Hindlimb muscle (tissue), 1 donor: ENCODE data around the gene SETBP1. TPM values are rescaled to one million over a fixed set of nuclear protein-coding genes. Genes with fewer than 3 reads are reported as not detected.

Experiments
- DNase-seq: peaks from one replicate; pipeline ENCODE4 v3.0.0-alpha.2; 2013
- polyA plus RNA-seq: library from polyadenylated mRNA; unstranded; fragments of 120-200 nt; gene quantifications from one replicate; pipeline ENCODE4 v1.2.1, GENCODE V29; 2013; ENCODE audit not compliant: insufficient read length

SETBP1 gene
- polyA plus RNA-seq, 1 donor = 19.5 TPM

DNA sequence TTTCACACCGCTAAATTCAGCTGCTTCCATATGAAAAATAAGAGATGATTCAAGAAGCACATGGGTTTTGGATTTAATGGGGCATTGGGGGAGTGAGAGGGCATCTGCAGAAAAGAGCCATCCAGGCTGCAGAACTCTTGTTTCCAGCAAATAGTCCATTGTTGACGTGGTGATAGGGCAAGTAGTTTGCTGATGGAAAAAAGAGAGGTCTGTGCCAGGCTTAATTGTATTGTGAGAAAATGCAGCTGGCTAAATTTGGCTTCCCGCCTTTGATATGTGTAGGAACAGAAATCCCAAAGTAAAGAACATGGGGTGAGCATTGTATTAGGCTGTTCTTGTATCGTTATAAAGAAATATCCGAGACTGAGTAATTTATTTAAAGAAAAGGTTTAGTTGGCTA, 199.5 kb downstream of the SETBP1 start:
- no peak for DNase-seq

DNA sequence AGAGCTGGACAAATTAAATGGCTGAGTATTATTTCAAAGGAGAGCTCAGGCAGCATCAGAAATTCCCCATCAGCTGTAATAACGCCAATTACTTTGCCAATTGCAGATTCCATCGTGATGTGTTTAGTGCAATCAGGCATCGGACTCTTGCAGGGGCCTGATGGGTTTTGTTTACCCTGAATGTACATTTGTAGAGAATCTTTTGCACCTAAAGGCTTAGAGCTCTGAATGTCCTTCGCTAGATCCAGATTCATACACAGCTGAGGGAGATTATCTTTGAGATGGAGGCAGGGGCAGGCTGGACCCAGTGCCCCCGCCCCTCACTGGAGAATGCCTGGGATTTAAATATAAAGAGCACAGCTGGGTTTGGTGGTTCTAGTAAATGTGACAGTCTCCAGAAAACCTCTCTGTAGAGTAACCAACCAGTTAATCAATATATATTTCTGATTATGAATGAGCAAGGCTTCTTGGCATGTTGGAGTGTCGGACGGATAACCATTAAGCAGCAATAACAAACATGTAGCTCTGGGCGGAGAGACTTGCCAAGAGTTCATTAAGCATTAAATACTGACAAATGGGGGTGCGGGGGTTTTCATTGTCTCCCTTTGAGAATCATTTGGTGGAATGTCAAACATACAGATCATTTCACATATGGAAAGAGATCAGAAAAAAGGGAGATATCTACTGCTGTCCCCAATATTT, 200.9 kb downstream of the SETBP1 start:
- no peak for DNase-seq

DNA sequence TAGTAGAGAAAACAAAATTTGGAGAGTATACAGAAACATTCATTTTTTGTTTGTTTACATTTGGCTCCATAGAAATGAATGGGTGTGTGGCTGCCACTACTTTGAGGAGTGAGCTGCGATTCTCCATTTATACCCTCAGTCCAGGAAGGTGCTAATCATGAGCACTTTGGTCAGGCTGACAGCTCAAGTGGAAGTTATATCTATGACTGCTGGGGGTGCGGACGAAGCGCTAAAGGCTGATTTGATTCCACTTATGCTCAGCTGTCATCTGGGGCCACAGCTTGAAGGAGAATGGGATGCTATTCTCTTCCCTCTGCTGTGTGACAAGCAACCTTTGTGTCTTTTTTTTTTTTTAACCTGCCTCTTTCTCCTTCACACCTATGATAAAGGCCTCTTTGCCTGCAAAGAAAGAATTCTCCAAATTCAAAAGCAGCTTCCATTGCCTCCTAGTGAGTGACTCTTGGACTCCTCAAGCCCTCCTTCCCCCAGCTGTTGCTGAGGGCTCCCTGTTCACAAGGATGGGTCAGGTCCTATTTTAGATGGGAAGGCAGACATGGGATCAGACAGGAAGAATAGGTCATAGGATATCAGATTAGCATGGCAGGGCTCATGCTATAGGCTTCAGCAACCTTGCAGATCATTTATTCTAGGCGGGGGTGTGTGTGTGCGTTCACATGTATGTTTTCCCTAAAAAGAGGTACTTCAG, 201.6 kb downstream of the SETBP1 start:
- DNase-seq = no peak

DNA sequence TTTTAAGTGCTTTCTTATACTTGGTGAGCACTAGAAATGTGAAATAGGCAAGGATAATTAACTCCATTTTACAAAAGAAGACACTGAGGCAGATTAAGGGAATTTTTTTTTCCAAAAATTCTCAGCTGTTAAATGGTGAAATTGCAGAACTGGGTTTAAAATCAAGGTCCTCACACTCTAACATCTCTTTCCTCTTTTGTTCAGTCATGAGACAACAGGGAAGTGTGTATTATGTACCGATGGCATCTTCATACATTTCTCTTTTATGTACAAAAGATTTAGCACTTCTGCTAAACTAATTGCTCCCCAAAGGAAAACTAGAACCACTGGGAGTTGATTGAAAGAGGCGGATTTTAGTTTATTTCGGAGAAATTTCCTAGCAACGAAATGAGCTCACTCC, 203.0 kb downstream of the SETBP1 start:
- no peak for DNase-seq

DNA sequence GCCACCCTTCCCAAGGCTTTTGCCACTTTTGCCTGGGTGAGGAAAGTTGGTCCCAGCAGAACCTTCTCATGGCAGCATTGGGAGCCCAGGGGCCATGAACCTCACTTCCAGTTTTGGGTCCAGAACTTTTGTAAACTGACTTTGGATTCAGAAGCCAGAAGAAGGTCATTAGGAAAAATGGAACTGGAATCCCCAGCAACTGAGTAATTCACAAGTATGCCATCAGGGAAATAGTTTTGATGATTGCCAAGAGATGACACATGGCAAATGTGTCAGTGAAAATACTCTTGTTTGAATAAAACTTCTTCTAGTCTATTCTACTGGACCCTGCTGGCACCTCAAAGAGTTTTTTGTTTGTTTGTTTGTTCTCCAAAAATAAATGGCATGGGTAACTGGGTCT, 203.7 kb downstream of the SETBP1 start:
- no peak for DNase-seq

DNA sequence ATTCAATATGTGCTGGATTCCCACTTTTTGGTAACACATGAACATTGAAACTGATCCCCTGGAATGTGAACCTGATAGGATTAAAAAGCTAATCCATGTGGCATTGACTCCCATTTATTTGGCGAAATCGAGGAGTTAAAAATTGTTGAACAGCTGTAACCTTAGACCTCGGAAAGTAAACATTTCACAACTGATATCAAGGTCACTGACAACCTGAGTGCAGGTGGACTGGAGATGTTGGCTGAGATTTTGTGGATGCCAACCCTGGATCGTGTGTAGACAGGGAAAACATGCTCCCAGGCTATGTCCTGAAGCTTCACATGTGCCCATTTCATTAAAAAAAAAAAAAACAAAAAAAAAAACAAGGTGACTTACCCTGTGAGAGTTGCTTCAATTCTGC, 204.8 kb downstream of the SETBP1 start:
- DNase-seq = no peak

DNA sequence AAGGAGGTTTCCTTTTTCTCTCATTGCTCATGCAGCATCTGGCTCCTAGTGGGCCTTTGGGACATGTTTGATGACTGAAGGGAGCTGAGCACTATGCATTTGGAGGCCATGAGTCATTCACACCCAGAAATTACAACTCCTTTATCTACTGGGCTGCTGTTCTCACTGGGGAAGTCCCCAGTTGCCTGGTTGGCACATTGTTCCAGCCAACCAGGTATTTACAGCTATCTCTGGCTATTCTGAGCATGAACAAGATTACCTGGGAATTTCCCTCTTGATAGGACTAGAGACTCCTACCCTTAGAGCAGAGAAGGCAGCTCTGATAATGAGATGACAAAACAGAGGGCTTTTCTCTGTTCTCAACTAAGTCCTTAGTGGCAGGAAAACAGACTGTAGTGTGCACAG, 206.5 kb downstream of the SETBP1 start:
- DNase-seq = no peak

DNA sequence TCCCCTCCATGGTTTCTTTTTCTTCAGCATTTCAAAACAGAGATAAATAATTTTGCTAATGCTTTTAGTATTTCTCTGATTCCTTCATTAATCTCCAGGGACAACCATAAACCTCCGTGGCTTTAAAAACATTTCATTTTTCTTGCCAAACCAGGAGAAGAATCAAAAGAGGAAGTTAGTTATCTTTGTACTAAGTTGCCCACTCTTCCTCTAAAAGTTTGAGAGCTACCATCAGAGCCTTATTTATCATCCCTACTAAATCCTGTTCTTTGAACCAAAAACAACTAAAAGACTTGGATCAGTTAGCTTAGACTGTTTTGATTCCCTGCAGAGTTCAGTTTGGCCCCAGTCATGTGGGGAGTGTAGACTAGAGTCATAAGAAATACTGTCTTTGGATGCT, 208.4 kb downstream of the SETBP1 start:
- no peak for DNase-seq

DNA sequence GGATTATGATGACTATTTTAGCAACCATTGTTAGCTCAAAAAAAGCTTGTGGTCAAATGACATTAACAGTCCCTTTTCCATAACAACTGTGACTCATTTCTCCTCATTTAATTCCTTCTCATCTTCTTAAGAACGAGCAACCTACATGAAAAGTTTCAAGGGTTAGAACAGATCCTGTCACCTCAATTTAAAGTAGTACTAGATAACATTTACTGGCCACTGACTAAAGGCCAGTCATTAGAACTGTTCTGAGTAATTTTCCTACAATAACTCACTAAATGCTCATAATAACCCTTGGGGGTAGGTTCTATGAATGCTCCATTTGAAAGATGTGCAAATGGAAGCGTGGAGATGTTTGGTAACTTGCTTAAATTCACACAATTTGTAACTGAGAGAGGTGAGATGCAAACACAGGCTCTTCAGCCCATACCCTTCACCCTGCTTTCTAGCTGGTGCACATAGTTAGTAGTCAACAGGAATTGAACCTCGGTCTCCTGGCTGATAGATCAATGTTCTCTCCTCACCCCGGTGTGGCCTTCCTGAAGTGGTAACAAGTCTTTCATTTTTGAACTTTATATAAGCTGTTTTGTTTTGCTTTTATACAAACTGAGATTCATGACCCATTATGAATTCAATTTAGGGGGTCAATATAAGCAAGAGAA, 212.5 kb downstream of the SETBP1 start:
- DNase-seq = no peak

DNA sequence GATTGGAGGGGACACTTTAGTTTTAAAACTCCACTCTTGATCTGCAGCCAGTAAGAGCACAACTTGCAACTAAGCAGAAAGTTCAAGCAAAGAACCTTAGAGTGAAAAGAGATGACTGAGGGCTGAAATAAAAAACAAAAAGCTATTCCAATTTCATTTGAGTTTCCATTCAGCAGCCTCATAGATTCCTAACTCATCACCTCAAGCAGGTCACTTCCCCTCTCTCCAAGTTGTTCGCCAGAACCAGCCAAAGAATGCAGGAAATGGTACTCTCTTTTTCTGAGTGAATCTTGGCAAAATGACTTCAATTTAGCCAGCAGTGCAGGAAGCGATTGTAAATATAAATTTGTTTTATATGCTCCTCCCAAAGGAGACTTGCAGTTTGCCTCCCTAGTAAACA, 213.3 kb downstream of the SETBP1 start:
- DNase-seq = no peak

DNA sequence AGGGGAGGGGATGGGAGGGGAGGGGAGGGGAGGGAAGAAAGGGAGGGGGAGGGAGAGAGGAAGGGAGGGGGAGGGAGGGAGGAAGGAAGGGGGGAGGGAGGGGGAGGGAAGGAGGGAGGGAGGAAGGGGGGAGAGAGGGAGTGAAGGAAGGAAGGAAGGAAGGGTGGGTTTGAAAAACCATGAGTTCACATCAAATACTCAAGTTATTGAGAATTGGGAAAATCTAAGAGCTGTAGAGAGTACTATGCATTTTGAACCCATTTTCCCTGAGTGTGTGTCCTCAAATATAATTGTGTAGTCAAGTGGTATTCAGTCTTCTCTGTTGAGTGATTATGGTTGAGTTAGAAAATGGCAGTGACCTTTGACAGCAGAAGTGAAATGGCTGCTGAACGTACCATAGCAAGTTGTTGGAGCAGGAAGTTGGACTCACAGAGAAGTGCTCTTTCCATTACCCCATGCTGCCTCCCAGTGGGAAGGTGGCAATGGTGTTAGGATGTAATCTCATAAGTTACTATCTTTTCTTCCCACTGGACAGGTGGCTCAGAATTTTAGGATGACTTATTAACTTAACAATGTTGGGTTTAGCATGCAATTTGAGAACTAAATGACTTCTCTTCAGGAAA, 214.6 kb downstream of the SETBP1 start:
- DNase-seq = no peak

DNA sequence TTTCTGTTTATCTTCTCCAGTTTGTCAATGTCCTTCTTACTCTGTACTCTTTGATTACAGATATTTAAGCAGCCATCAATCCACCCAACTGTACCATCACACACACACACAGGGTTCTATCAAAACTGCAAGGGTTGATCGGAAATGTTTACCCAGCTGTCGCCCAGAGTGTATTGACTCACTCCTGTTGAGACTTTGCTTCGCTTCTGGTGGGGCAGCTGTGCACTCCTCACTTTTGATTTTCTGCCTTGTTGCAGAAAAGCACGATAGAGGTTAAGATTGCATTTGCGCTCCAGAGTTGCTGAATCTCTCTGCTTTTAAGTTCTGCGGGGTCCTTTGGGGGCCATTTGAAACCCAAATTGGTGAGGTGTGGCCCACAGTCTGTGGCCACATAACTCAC, 216.2 kb downstream of the SETBP1 start:
- no peak for DNase-seq

DNA sequence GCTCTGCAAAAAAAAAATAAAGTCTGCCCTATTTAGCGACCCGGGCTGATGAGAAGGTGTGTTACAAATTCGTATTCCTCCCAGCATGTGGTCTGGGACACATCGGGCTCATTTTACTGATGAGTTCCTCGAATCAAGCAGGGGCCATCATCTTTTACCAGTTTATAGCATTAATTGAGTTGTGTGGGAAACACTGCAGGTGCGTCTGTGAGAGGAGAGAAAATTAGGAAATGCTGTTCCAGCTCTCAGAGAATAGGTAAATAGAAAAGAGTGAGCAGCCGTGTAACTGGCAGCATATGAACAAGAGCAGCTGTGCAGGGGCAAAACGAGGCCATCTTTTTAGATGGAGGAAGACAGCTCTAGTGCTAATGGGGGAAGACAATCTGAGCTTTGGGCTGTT, 216.7 kb downstream of the SETBP1 start:
- no peak for DNase-seq

DNA sequence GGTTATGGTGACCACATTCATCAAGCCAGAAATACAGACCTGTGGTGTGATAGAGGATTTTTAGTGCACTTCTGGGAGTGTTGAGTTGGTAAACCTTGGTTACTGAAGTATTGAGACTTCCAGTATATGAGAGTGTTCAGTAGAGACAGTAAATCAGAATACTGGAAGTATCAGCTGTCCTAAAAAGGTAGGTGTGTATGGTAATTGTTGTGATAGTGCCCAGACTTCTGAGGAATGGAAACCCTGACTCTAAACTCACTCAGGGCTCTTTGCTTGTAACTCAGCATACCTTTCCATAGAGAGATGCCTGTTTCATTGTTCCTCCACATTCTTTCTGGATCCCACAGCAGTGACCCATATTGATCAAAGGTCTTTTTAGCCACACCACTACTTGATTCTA, 217.1 kb downstream of the SETBP1 start:
- no peak for DNase-seq

DNA sequence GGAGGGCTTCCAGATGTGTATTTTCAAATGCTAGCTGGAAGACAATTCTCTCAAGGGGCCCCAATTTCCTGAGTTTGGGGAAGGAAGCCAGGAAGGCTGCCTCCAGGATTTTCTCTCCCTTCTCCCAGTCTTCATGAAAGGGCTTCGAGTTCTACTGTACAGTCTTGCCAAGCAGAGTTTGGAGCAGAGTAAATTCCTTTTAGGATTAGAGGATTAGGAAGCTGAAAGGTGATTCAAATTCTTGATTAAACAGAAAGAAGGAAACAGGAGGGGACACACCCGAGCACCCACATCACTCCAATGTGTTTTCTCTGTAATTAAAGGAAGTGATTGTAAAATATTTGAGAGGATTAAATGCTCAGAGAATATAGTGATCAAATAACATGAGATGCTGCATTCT, 217.8 kb downstream of the SETBP1 start:
- no peak for DNase-seq

DNA sequence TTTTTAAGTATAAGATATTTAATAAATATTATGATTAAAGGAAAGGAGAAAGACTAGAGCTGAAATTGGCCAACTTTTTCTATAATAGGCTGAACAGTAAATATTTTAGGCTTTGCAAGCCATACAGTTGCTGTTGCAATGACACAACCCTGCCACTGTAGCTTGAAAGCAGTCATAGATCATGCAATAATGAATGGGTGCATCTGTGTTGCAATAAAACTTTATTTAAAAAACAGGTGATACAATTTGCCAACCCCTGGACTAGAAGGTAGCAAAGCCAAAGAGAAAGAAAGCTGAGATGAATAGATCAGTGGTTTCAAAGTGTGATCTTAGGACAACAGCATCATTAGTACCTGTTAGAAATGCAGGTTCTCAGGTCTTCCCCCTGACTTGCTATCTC, 219.1 kb downstream of the SETBP1 start:
- no peak for DNase-seq

DNA sequence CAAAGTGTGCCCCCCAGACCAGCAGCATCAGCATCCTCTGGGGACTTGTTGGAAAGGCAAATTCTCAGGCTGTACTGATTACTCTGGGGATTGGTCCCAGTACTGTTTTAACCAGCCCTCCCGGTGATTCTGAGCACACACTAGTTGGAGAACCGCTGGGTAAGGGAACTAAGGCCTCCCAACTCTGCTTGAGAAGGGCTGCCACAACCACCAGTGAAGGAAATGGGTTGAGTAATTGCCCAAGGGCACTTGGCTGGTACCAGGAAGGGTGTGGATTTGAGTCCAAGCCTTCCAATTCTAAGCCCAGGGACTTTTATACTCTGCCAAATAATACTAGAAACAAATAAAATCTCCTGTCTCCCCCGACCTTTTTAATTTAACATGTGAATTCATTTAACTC, 219.9 kb downstream of the SETBP1 start:
- no peak for DNase-seq

DNA sequence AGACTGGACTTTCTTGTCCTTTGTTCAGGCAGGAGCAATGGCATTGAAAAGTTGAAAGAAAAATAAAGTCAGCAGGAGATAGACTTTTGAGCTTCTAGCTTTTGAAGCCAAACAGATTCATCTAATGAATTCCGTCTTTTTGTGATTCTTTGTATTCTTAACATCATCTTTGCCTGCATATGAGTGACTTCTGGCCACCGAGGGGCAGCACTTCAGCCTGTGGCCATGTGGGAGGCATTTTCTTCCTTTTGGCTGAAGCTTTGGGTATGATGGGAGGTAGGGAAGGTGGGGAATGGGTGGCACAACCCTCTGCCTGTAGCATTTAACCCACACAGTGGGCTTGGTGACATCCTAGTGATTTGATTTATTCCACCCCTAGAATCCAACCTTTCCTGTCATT, 220.6 kb downstream of the SETBP1 start:
- no peak for DNase-seq

DNA sequence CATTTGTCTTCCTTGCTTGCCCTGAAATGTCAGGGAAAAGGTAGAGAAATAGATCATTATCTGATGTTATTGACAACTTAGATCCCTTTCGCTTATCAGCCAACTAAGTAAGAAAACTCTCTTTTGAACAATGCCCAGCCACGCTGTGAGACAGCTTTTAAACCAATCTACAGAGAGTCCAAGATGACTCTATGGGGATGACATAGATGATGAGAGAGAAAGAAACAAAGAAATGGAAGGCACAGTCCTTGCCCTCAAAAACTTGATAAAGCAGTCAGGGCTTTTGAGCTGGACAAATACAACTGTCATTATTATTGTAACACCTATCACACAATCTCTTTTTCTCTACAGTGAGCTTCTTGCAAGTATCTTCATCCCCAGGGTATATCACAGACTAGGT, 222.6 kb downstream of the SETBP1 start:
- no peak for DNase-seq

DNA sequence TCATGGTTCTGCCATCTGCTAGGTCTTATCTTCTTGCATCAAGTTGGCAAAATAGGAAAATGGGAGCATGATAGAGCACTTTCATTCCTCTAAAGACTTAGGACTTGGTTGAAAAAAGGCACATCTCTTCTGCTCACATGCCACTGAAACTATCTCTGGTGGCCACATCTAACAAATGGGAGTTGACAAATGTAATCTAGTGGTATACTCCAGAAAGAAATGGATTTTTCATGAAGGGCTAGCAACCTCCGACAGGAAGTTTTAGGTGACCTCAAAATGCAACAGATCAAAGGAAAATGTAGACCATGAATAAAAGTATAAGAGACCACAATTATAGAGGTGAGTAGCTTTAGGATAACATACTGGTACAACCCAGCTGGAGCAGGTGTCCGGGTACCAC, 224.1 kb downstream of the SETBP1 start:
- no peak for DNase-seq

DNA sequence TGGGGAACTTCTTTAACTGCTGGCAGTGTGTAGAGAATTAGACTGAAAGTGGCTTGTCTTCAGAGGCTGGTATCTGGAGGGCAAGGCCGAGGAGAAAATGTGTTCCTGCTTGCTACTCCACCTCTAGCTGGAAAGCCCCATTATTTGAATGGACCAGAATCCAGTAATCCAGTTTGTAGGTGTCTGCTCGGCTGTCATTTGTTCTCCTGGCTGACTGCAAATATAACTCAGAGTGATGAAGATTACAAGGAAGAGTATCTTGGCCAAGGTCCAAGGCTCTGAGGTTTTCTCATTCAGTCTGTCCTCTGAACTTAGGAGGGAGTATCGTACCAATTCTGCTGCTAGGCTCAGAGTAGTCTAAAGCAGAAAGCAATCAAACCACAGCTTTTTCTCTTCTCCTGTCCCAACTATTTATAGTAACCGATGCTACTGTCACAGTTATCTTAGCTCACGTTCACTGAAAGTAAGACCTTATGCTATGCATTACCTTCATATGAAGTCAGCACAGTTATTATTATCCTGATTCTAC, 228.6 kb downstream of the SETBP1 start:
- no peak for DNase-seq

DNA sequence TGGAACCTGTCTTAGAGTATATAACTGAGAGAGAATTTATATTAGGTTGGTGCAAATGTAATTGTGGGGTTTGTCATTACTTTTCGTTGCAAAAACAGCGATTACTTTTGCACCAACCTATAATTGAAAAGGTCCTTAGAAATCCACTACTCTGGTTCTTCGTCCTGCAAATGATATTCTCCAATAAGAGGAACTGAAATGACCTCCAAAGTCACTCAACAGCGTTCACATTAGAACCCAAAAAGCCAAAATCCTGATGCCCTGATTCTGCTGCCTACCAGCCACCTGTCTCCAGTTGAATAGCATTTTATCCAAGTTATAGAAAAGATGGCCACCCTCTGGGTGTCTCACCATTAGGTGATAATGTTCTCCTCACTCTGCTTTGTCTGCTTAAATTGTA, 230.6 kb downstream of the SETBP1 start:
- DNase-seq = no peak

DNA sequence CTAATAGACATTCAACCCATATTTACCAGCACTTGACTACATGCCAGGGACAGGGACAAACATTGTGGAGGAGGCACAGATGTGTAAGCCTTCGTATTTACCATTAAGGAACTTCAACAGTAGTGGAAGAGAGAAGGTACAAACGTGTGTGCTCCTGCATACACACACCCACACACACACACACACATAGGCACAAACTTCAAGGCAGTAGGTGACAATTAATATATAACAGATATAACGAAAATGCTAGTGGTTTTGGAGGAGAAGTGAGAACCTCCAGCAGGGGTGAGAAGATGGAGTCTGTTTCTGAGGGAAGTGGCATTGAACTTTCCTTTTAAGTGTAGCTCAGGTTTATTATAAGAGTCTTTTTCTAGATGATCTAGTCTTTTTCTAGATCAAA, 231.1 kb downstream of the SETBP1 start:
- no peak for DNase-seq
